ENCODE measurements around the gene KLHL9. TPM values are rescaled to one million over a fixed set of nuclear protein-coding genes. Genes with fewer than 3 reads are reported as not detected.

KLHL9 gene
- total and polyA plus RNA-seq, 2 donors: 14.4 to 24.8 TPM

DNA sequence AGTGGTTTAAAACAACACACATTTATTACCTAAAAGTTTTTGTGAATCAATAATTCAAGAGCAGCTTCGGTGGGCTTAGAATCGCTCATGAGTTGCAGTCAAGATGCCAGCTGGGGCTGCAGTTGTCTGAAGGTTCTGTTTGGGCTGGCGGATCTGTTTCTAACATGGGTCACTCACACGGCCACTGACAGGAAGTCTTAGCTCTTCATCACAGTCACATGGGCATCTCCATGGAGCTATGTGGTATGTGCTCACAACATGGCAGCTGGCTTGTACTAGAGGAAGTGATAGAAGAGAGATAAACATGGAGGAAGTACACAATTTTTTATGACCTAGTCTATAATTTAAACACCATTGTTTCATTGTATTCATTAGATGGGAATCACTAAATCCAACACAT lies 11.2 kb downstream of the KLHL9 start:
- no peak overlapping the region for H3K4me3 ChIP-seq (ENCODE audit: low read length in 2 of 2)
- no peak overlapping the region for H3K27ac ChIP-seq (ENCODE audit: low read depth in 1 of 2, low read length in 1 of 2)
- no peak for DNase-seq (ENCODE audit: low read depth in 6 of 9, low spot score in 9 of 9)
- no peaks in the 10 kb centered on the region for H3K9me3 ChIP-seq (ENCODE audit: control insufficient read depth in 2 of 2, insufficient read depth in 1 of 2, low read length in 1 of 2)
- H3K4me1 ChIP-seq (ENCODE audit: control insufficient read depth in 2 of 2, insufficient read depth in 2 of 2, low read length in 2 of 2): no peaks in the 10 kb centered on the region
- H3K36me3 ChIP-seq (ENCODE audit: control insufficient read depth in 2 of 2, insufficient read depth in 2 of 2, low read length in 1 of 2): peaks cover 6 to 25% of the 10 kb centered on the region in 2 donors
- no peaks in the 10 kb centered on the region for H3K27me3 ChIP-seq (ENCODE audit: control insufficient read depth in 2 of 2, insufficient read depth in 1 of 2, low read length in 1 of 2)
- WGBS: 96% methylated on average over 4 of the region's 4 CpGs

DNA sequence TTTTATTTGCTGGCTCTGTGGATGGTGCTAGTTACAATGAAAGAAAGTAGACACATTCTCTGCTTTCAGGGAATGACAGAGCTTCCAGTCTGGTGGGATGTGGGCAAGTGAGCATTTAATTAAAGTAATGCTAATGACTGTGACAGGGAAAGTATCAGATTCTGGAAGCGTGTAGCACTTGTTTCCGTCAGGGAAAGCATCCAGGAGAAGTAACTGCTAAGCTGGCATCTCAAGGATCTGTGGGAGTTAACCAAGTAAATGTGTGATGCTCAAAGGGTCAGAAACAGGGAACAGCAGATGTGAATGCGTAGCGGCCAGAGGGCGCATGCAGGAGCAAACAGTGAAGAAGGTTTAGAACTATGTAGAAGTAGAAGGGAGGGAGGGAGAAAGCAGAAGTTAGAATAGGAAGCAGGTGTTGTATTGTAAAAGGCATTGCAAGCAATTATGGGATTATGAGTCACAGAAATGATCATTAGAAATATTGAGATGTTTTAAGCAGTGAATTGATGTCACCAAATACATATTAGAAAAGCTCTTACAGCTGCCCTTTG lies 12.2 kb downstream of the KLHL9 start:
- H3K4me3 ChIP-seq (ENCODE audit: low read length in 2 of 2): no peak overlapping the region
- H3K36me3 ChIP-seq (ENCODE audit: control insufficient read depth in 2 of 2, insufficient read depth in 2 of 2, low read length in 1 of 2): peaks cover 6 to 25% of the 10 kb centered on the region in 2 donors
- no peaks in the 10 kb centered on the region for H3K9me3 ChIP-seq (ENCODE audit: control insufficient read depth in 2 of 2, insufficient read depth in 1 of 2, low read length in 1 of 2)
- no peak for DNase-seq (ENCODE audit: low read depth in 6 of 9, low spot score in 9 of 9)
- H3K27ac ChIP-seq (ENCODE audit: low read depth in 1 of 2, low read length in 1 of 2): no peak overlapping the region
- WGBS: 97% methylated on average over 5 of the region's 5 CpGs
- no peaks in the 10 kb centered on the region for H3K4me1 ChIP-seq (ENCODE audit: control insufficient read depth in 2 of 2, insufficient read depth in 2 of 2, low read length in 2 of 2)
- no peaks in the 10 kb centered on the region for H3K27me3 ChIP-seq (ENCODE audit: control insufficient read depth in 2 of 2, insufficient read depth in 1 of 2, low read length in 1 of 2)

DNA sequence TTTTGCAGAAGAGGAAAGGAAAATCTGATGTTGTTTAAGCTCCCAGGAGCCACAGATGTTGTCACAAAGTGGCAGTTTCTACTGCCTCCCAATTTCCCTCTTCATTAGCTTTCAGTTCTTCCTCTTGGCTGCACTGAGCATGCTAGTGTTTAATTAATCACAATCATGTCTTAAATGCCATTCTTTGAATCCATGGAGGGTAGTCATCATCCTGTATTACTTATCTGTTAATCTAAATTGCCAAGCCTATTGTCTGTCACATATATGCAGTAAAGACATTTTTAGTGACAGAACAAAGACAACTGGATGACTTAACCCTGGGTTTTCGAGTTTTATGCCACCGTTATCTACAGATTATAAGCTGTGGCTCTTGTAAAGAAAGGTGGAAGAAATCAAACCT lies 14.7 kb downstream of the KLHL9 start:
- no peak overlapping the region for H3K27ac ChIP-seq (ENCODE audit: low read depth in 1 of 2, low read length in 1 of 2)
- H3K4me1 ChIP-seq (ENCODE audit: control insufficient read depth in 2 of 2, insufficient read depth in 2 of 2, low read length in 2 of 2): no peaks in the 10 kb centered on the region

DNA sequence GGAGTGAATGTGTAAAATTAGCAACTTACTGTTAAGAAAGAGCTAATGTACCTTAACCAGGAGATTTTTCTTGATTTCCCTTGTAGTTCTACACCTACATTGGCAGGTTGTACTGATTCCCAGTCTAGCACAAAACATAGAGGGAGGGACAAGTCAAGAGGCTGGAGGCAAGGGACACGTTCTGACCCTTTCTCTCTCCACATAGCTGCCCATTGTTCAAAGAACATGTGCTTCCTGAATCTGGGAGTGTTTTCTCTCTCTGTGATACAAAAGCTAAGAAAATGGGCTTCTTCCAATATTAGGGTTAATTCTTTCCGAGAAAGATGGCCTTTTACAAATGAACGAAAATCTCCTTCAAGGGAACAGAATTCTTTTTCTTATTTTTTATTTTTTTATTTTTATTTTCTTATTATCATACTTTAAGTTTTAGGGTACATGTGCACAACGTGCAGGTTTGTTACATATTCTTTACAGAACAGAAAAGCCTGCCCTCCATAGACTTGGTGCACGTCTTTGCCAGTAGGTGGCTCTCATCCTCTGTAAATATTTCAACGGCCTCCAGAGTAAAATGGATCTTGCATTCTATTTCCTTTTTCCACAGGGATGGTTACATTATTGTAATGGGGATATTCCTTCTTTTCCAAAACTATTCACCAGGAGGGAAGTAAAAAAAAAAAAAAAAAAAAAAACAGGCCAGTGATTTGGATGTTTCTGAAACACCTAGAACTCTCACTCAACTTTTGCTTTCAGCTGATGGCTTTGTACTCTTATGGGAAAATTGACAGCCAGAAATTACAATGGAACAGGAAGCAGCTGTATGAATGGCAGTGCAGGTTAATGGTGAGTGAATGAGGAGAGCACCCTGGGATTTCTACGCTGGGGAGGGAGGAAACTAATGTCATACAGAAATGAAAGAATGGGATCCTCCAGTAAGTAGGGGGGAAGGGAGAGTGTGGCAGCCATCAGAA lies 17.0 kb downstream of the KLHL9 start:
- no peaks in the 10 kb centered on the region for H3K4me1 ChIP-seq (ENCODE audit: control insufficient read depth in 2 of 2, insufficient read depth in 2 of 2, low read length in 2 of 2)
- DNase-seq (ENCODE audit: low read depth in 6 of 9, low spot score in 9 of 9): peak in 5 of 9 donors; percentile 17 to 62 (median 24)
- no peak overlapping the region for H3K27ac ChIP-seq (ENCODE audit: low read depth in 1 of 2, low read length in 1 of 2)
- no peak overlapping the region for H3K4me3 ChIP-seq (ENCODE audit: low read length in 2 of 2)
- no peaks in the 10 kb centered on the region for H3K9me3 ChIP-seq (ENCODE audit: control insufficient read depth in 2 of 2, insufficient read depth in 1 of 2, low read length in 1 of 2)
- 32% methylated on average over 7 of the region's 7 CpGs for WGBS
- H3K27me3 ChIP-seq (ENCODE audit: control insufficient read depth in 2 of 2, insufficient read depth in 1 of 2, low read length in 1 of 2): no peaks in the 10 kb centered on the region
- peaks cover 3 to 15% of the 10 kb centered on the region in 2 donors for H3K36me3 ChIP-seq (ENCODE audit: control insufficient read depth in 2 of 2, insufficient read depth in 2 of 2, low read length in 1 of 2)

More for the DNA sequence above, 14.7 kb downstream of the KLHL9 start:
- H3K36me3 ChIP-seq (ENCODE audit: control insufficient read depth in 2 of 2, insufficient read depth in 2 of 2, low read length in 1 of 2): peaks cover 6 to 25% of the 10 kb centered on the region in 2 donors
- 96% methylated on average over 2 of the region's 2 CpGs for WGBS
- H3K9me3 ChIP-seq (ENCODE audit: control insufficient read depth in 2 of 2, insufficient read depth in 1 of 2, low read length in 1 of 2): no peaks in the 10 kb centered on the region
- no peak overlapping the region for H3K4me3 ChIP-seq (ENCODE audit: low read length in 2 of 2)
- no peak for DNase-seq (ENCODE audit: low read depth in 6 of 9, low spot score in 9 of 9)
- H3K27me3 ChIP-seq (ENCODE audit: control insufficient read depth in 2 of 2, insufficient read depth in 1 of 2, low read length in 1 of 2): no peaks in the 10 kb centered on the region

DNA sequence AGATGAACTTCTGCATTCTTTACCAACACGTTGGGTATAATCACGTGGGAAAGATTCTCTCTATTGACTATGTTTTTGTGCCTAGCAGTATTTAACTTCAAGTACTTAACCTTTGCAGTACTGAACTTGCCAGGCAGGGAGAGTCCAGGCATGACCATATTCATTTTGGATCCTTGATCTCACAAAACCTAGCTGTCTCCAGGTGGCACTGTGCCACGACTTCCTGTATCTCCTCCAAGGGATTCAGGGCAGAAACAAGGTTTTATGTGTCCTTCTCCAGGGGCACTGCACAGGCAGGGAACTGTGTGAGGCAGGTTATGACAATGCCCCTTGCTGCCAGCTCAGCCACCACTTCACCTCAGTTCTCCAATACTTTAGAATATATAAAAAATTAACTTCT lies 18.3 kb downstream of the KLHL9 start:
- Histone ChIP-seq H3K36me3 (ENCODE audit: control insufficient read depth in 2 of 2, insufficient read depth in 2 of 2, low read length in 1 of 2) (peaks cover under 1 to 9% of the 10 kb centered on the region in 2 donors), H3K4me3 (ENCODE audit: low read length in 2 of 2) (no peak overlapping the region), H3K27ac (ENCODE audit: low read depth in 1 of 2, low read length in 1 of 2) (no peak overlapping the region), H3K4me1 (ENCODE audit: control insufficient read depth in 2 of 2, insufficient read depth in 2 of 2, low read length in 2 of 2) (no peaks in the 10 kb centered on the region), H3K27me3 (ENCODE audit: control insufficient read depth in 2 of 2, insufficient read depth in 1 of 2, low read length in 1 of 2) (no peaks in the 10 kb centered on the region), H3K9me3 (ENCODE audit: control insufficient read depth in 2 of 2, insufficient read depth in 1 of 2, low read length in 1 of 2) (no peaks in the 10 kb centered on the region)
- no peak for DNase-seq (ENCODE audit: low read depth in 6 of 9, low spot score in 9 of 9)
- WGBS: 32% methylated on average over 3 of the region's 3 CpGs

GRCh38 chr9:21316032-21316842 lies 19.0 kb downstream of the KLHL9 start:
- H3K27ac ChIP-seq (ENCODE audit: low read depth in 1 of 2, low read length in 1 of 2): no peak overlapping the region
- WGBS: 83% methylated on average over 8 of the region's 8 CpGs
- DNase-seq (ENCODE audit: low read depth in 6 of 9, low spot score in 9 of 9): no peak

DNA sequence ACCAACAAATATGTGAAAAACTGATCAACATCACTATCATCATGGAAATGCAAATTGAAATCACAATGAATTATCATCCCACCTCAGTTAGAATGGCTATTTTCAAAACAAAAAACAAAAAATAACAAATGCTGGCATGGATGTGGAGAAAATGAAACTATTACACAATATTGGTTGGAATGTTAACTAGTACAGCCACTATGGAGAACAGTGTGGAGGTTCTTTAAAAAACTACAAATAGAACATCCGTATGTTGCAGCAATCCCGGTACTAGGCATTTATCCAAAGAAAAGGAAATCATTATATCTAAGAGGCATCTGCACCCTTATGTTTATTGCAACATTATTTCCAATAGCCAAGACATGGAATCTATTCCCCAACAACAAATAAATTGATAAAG lies 21.1 kb downstream of the KLHL9 start:
- 98% methylated on average over 2 of the region's 2 CpGs for WGBS
- no peak for DNase-seq (ENCODE audit: low read depth in 6 of 9, low spot score in 9 of 9)
- Histone ChIP-seq H3K9me3 (ENCODE audit: control insufficient read depth in 2 of 2, insufficient read depth in 1 of 2, low read length in 1 of 2) (no peaks in the 10 kb centered on the region), H3K36me3 (ENCODE audit: control insufficient read depth in 2 of 2, insufficient read depth in 2 of 2, low read length in 1 of 2) (no peaks in the 10 kb centered on the region), H3K4me3 (ENCODE audit: low read length in 2 of 2) (no peak overlapping the region), H3K27ac (ENCODE audit: low read depth in 1 of 2, low read length in 1 of 2) (no peak overlapping the region), H3K27me3 (ENCODE audit: control insufficient read depth in 2 of 2, insufficient read depth in 1 of 2, low read length in 1 of 2) (no peaks in the 10 kb centered on the region), H3K4me1 (ENCODE audit: control insufficient read depth in 2 of 2, insufficient read depth in 2 of 2, low read length in 2 of 2) (no peaks in the 10 kb centered on the region)

More at GRCh38 chr9:21316032-21316842, 19.0 kb downstream of the KLHL9 start:
- Histone ChIP-seq H3K4me3 (ENCODE audit: low read length in 2 of 2) (no peak overlapping the region), H3K9me3 (ENCODE audit: control insufficient read depth in 2 of 2, insufficient read depth in 1 of 2, low read length in 1 of 2) (no peaks in the 10 kb centered on the region), H3K4me1 (ENCODE audit: control insufficient read depth in 2 of 2, insufficient read depth in 2 of 2, low read length in 2 of 2) (no peaks in the 10 kb centered on the region), H3K27me3 (ENCODE audit: control insufficient read depth in 2 of 2, insufficient read depth in 1 of 2, low read length in 1 of 2) (no peaks in the 10 kb centered on the region), H3K36me3 (ENCODE audit: control insufficient read depth in 2 of 2, insufficient read depth in 2 of 2, low read length in 1 of 2) (peaks cover 0 to 3% of the 10 kb centered on the region in 2 donors)

DNA sequence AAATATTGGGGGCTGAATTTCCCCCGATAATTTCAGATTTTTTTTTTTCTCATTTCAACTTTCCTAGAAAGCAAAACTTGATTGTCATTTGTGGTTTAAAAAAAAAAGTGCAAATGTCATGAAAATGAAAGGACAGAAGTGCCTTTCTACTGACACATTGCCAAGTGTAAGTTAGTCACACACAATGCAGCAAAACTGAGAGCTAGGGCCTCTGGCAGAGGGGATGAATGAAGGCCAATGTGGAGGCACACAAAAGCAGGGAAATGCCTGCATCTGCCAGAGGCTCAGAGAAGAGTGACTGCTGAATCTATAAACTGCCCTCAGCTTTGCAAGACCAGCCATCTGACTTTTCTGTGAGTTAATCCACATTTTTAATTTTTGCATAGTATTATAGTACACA lies 23.3 kb downstream of the KLHL9 start:
- 50% methylated on average over 1 of the region's 1 CpG for WGBS
- Histone ChIP-seq H3K4me1 (ENCODE audit: control insufficient read depth in 2 of 2, insufficient read depth in 2 of 2, low read length in 2 of 2) (no peaks in the 10 kb centered on the region), H3K27me3 (ENCODE audit: control insufficient read depth in 2 of 2, insufficient read depth in 1 of 2, low read length in 1 of 2) (no peaks in the 10 kb centered on the region), H3K9me3 (ENCODE audit: control insufficient read depth in 2 of 2, insufficient read depth in 1 of 2, low read length in 1 of 2) (no peaks in the 10 kb centered on the region), H3K4me3 (ENCODE audit: low read length in 2 of 2) (no peak overlapping the region), H3K27ac (ENCODE audit: low read depth in 1 of 2, low read length in 1 of 2) (no peak overlapping the region), H3K36me3 (ENCODE audit: control insufficient read depth in 2 of 2, insufficient read depth in 2 of 2, low read length in 1 of 2) (no peaks in the 10 kb centered on the region)
- no peak for DNase-seq (ENCODE audit: low read depth in 6 of 9, low spot score in 9 of 9)

DNA sequence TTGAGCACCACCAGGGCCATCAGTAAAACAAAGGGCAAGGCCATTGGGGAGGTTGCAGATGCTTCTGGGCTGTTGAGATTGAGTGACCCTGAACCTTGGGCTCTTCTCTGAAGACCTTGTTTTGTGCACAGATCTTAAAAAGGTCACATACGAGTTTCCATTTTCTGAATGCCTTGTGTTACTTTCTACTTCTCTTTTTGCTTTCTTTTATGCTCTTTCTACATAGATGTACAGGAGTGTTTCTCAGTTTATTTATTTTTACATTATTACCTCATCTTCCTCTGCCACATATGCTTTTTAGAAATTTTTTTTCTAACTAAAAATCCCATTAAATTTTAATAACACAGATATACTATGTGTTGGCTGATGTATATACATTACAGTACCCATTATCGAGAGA lies 30.0 kb downstream of the KLHL9 start, which contains the start of gene IFNA5:
IFNA5 (minus strand) TSS at position 101 of the 400 bp plus-strand sequence; CDS start at position 44, 57 bp downstream.
- no peak within 1 kb of the TSS for H3K4me3 ChIP-seq (ENCODE audit: low read length in 2 of 2)
- no peaks in the 10 kb centered on the region for H3K36me3 ChIP-seq (ENCODE audit: control insufficient read depth in 2 of 2, insufficient read depth in 2 of 2, low read length in 1 of 2)
- H3K9me3 ChIP-seq (ENCODE audit: control insufficient read depth in 2 of 2, insufficient read depth in 1 of 2, low read length in 1 of 2): no peaks in the 10 kb centered on the region
- WGBS: 95% methylated on average over 2 of the region's 2 CpGs
- no peaks in the 10 kb centered on the region for H3K4me1 ChIP-seq (ENCODE audit: control insufficient read depth in 2 of 2, insufficient read depth in 2 of 2, low read length in 2 of 2)
- DNase-seq (ENCODE audit: low read depth in 6 of 9, low spot score in 9 of 9): no peak
- H3K27me3 ChIP-seq (ENCODE audit: control insufficient read depth in 2 of 2, insufficient read depth in 1 of 2, low read length in 1 of 2): no peaks in the 10 kb centered on the region
- no peak within 1 kb of the TSS for H3K27ac ChIP-seq (ENCODE audit: low read depth in 1 of 2, low read length in 1 of 2)

Measured in thymus (tissue), 11 donors.